CD4-positive, alpha-beta T cell treated with Interleukin-12 subunit alpha and Interleukin-12 subunit beta, for 1 hour (primary cell): ENCODE measurements around the gene MICOS13.

ENCODE experiments used
- DNase-seq: peaks from one replicate; pipeline ENCODE4 v3.0.0-alpha.2; 2020

MICOS13 gene

DNA sequence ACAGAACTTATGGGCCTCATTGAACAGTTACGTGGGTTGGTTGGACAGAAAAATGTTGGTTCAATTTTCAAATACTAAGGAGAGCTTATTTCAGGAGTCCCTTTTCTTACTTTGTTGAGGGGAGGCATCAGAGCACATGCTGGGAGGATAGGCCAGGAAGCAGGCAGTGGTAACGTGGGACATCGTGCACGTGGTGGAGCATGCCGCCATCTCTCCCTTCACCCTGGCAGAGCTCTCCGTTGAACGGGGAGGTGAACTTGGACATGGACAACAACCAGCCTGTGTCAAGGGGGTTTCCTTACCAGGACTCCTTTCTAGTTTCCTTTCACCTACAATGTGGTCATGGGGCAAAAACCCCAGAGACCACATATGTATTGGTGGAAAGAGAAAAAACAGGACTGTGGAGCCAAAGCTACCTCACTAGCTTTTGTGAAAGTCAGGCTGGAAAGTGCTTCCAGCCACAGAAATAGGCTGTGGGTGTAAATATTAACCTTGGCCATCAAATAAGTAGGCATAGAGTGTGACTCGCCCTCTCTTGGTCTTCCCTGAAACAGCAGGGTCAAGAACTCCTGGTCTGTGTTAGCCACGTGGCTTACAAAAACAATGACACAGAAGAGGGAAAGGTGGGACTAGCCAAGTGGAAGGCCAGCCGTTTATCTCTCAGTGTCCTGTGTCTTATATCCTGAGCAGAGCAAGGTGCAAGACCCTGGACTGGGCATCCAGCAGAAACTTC lies 14.4 kb downstream of the MICOS13 start:
- no peak for DNase-seq

DNA sequence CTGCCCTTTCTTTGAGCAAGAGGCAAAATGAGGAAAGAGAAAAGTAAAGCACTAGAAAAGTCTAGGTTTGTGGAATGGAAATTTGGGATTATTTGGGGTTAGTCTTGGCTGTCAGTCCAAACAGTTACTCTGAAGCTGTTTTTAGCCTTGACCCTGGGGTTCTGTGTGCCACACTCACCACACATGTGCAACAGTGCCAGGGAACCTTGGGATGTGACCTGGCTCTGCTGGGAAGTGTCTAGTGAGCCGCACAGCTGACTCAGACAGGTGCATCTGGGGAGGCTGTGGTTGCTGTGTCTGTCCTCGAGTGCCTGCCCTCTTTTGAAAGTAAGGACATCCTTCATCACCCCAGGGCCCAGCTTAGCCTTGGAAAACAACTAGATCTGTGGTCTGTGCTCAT lies 15.8 kb downstream of the MICOS13 start:
- no peak for DNase-seq

DNA sequence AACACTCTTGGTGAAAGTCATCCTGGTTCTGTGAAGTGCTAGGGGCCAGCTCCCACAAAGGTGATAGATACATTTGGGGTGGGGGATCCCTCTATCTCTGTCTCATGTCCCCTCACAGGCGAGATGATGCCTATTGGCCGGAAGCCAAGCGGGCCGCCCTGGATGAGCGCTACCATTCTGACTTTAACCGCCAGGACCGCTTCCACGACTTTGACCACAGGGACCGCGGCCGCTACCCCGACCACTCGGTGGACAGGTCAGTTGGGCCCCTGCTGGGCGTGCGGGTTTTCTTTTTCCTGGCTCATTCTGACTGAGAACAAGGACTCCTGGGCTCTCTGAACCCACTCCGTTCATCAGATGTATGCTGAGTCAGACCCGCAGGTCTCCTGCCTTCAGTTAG lies 16.4 kb downstream of the MICOS13 start:
- no peak for DNase-seq

DNA sequence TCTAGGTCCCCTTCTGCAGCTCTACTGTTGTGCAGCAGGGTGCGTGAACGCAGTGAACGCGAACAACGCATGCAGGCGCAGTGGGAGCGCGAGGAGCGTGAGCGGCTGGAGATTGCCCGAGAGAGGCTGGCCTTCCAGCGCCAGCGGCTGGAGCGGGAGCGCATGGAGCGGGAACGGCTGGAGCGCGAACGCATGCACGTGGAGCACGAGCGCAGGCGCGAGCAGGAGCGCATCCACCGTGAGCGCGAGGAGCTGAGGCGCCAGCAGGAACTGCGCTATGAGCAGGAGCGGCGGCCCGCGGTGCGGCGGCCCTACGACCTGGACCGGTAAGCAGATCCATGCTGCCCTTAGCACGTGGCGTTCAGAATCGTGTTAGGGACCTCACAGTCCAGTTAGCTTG lies 18.8 kb downstream of the MICOS13 start:
- DNase-seq: no peak

DNA sequence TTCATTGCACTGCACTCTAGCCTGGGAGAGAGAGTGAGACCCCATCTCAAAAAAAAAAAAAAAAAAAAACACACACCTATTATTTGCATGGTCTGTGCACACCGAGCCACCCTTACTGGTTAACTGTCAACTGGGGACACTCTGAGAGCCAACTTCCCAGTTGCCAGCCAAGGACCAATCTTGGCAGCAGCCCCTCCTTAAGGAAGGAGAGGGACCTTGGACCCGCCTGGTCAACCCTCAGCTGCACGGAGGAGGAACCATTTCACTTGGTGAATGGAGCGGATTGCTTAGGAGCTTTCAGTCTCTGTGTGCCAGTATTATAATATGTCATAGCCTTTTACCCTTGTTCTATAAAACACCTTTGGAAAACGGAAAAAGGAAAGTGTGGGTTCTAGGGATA lies 24.9 kb downstream of the MICOS13 start:
- no peak for DNase-seq

DNA sequence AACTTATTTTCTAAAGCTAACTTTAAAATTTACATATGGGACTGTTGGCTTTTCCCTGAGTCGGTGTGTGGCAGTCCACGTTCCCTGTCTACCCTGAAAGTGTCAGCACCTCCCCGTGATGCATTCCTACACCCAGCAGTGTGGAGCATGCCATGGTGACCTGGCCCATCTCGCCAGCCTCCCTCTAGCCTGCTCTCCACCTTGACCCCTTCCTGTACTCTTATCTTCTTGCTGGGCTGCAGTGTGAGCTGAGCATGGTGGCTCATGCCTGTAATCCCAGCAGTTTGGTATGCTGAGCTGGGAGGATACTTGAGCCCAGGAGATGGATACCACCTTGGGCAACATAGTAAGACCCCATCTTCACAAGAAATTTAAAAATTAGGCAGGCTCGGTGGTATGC lies 25.4 kb downstream of the MICOS13 start:
- DNase-seq: no peak

DNA sequence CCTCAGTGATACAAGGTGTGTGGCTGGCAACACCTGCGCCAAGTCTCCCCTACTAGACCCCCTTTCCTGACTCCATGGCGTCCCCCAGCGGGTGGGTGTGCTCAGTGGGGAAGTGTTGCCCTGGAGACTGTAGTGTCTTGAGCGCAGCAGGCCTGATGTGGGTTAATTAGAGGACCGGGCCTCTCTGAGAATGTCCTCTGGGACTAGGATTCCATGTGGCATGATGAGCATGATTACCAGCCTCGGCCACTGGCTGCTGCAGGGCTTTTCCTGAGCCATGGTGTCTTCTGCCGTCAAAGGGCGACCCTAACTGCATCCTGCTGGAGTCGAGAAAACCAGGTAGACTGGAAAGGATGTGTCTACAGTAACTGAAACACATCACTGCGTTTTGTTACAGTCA lies 28.1 kb downstream of the MICOS13 start:
- no peak for DNase-seq

DNA sequence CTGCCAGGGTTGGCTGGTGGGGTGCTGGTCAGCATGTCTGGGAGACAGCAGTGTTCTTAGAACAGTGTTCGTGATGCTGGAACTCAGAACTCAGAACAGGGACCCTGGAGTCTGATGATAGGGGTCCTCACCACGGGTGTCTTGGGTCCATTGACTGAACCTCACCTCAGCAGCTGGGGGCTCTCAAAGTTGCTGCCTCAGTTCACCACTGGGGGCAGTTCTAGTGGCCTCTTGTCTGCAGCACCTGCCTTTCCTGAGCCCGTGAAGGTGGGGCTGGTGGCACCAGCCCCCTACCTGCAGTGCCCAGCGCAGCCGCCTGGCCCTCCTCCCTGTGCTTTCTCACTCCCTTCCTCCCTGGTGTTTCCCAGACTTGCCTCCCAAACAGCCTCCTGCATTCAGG lies 29.0 kb downstream of the MICOS13 start:
- DNase-seq: no peak

DNA sequence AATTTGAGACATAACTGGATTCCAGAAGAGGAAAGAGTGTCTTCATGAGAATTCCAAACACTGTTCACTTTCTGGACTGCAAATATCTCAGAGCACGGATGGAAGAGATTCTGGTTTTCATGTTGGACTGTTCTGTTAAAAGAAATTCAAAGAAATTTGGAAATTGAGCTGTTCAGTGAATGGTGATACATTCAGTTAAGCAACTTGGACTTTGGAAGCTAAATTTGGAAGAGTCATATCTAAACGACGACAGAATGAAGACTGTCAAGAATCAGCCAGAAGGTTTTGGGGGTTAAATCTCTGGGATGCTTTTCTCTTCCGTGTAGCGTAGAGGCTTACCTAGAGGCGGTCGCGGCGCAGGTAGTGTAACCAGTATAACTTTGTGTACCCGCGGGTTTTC lies 31.9 kb downstream of the MICOS13 start:
- DNase-seq: no peak

DNA sequence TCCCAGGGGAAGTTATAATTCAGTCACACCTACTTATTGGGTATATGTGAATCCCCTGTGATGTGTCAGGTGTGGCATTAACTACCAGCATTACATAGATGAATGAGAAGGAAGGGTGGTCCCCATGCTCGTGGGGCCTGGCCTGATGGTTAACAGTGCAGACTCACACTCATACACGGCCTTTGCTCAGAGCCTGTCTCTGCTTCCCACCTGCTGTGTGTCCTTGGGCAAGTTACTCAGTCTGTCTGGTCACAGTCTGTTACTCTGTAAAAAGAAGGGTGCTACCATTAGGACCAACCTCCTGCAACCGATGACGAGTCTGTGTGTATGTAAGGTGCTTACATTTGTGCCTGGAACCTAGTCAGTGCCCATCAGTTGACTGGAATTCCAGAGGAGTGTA lies 33.6 kb downstream of the MICOS13 start:
- DNase-seq: no peak

DNA sequence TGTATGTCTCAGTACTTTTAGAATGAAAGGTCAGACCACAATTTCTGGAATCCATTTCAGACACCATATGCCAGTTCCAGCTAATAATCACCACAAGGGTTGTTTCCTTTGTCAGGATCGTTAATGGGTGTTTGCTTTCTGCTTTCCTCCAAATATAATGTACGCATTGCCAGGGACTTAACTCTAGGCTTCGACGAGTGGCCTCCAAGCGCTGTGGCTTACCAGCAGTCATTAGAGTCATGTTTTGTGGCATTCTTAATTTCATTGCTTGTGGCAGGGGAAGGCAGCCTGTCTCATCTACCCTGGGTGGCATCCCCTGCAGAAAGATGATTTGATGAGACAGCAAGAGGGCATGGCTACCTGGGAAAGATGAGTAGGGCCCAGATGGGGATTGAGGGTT lies 34.9 kb downstream of the MICOS13 start:
- DNase-seq: no peak

DNA sequence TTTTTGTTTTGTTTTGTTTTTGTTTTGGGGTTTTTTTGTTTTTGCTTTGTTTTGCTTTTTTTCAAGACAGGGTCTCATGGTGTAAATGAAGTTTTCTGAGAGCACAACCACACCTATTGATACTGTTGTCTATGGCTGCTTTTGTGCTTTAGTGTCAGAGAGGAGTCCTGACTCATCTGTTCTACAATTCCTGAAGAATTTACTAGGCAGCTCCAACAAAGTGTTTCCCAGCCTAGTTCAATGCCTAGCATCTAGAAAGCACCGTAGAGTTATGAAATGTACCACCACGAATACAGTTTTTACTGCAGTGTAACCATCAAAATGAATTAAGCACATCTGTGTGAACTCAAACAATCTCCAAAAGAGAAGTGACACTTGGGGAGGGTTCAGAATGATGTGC lies 36.3 kb downstream of the MICOS13 start:
- DNase-seq: no peak

DNA sequence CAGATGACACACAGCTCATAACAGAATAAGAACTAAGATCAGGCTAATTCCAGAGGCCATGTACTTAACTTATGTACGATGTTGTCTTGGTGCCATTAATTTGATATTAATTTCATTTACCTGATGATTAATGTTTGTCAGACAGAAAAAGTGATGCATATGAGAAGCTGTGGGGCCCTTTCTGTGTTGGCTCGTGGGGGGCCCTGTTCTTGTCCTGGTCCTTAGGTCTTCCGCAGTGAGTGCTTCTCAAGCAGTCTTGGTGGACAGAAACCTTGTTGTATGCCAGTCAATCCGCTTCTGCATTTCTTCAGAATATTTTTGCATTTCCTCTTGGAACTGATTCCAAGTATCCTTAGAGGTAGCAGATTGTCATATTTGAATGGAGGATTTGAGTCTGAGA lies 37.3 kb downstream of the MICOS13 start:
- DNase-seq: no peak

DNA sequence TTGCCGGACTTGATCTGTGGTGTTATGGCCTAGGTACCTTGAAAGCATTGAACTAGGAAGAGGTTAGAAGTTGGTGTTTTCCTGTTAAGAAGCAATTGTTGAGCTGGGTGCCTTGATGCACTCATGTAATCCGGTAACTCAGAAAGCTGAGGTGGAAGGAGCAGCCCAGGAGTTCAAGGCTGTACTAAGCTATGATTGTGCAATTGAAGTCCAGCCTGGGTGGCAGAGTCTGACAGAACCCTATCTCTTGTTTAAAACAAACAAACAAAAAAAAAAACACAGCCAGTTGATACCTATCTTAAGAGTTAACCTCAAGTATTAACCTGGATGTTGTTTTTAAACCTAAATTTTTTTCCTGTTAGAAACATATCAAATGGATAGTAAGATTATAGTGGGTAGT lies 38.1 kb downstream of the MICOS13 start:
- no peak for DNase-seq

DNA sequence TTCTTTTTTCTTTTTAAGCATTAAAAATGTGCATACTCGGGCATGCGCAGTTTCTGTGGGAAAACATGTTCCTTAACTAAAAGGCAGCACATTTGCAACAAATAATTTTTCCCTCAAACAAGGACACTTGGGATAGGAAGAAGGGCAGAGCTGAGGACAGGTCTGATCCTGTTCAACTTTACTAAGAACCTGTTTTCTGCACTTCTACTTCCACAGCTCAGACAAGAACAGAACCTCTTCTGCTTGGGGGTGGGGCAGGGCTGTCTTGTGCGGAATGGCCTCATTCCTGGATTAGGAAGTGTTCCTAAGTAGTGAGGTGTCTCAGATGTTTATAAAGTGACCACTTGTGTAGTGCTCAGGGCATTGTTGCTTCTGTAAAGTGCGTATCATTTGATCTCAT lies 39.1 kb downstream of the MICOS13 start:
- DNase-seq: no peak

DNA sequence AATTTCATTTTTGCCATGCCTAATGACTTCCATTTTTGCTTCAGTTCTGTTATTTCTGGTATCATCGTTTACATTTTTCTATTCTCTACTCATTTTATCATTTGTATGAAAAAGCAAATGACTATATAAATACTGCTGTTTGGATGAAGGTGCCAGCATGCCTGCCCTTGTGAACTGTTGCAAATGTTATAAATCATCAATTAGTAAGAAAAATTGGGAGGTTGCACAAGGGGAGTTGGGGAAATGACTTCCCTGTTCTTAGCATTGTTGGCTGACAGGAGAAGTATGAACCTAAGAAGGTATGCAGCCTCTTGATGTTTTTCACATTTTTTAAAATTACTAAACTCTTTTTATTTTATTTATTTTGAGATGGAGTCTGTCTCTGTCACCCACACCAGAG lies 42.3 kb downstream of the MICOS13 start:
- DNase-seq: no peak

DNA sequence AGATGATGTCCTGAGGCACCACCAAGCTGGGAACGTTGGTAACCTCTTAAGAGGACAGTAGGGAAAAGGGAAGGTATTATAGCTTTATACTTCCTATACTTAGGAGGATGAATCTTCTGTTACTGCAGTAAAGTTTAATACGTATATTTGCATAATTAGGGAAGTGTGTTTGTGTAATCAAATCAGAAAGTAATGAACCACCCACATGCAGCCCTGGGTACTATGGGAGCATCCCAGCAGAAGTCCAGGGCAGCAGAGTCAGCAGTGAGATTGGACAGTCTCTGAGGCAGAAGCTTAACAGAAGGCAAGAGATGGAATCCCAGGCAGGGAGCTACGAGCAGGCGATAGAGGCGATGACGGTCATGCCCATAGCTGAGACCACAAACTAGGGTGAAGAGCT lies 44.9 kb downstream of the MICOS13 start:
- no peak for DNase-seq

DNA sequence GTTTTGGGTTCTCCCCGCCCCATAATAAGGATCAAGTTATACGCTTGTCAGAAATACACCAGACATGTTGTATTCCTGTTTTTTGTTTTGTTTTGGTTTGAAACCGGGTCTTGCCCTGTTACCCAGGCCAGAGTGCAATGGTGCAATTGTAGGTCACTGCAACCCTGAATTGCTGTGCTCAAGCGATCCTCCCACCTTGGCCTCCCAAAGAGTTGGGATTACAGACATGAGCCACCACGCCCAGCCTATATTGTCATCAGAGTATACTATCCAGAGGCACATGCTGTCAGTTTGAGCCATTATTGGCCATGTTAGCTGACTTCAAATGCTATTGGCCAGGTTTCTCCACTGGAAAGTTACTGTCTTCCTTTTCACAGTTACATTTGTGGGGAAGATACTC lies 47.7 kb downstream of the MICOS13 start:
- no peak for DNase-seq

DNA sequence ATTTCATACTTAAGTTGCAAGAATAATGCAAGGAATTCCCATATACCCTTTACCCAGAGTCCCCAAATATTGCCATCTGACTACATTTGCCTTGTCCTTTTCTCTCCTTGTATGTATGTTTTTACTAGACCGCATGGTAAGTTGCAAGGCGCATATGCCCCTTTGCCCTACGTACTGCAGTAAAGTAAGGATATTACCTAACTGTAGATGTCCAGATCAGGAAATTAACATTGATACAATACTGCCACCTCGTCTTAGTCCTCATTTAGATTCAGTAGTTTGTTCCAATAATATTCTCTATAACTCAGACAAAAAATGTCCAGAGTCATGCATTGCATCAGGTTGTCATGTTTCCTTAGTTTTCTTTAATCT lies 48.1 kb downstream of the MICOS13 start:
- DNase-seq: no peak

DNA sequence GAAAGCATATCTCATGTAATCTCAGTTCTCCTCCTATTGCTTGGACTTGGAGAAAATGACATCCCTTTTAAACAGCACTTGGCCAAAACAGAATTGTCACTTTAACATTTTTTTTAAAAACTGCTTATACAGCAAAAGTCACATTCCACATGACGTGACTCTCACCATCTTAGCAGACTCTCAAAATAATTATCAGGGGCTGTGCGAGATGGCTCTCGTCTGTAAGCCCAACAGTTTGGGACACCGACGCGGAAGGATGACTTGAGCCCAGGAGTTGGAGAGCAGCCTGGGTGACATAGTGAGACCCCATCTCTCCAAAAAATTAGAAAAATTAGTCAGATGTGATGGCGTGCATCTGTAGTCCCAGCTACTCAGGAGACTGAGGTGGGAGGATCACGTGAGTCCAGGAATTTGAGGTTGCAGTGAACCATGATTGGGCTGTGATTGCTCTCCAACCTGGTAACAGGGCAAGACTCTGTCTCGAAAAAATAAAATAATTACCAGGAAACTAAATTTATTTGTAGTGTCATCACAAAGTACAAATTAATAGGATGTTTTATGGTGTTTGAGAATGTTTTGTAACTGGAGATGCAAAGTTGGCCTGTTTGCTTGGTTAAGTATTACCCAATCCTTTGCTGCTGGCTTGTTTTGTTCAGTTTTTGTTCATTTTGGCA lies 48.6 kb downstream of the MICOS13 start:
- DNase-seq: no peak

DNA sequence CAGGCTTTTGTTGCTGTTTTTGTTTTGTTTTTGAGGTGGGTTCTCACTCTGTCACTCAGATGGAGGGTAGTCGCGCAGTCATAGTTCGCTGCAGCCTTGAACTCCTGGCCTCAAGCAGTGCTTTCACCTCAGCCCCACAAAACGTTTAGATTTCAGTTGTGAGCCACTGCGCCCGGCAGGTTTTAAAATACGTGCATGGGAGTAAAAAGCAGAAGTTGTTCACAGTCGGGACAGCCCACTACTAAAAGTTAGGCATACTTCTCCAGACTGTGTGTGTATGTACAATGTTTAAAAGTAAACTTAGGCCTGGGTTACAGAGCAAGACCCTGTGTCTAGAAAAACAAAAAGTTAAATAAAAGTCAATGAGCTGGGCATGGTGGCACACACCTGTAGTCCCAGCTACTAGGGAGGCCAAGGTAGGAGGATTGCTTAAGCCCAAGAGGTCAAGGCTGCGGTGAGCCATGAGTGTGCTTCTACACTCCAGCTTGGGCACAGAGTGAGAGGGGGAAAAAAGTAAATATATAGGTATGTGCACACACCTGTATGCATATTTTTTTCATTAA lies 51.3 kb downstream of the MICOS13 start:
- no peak for DNase-seq

DNA sequence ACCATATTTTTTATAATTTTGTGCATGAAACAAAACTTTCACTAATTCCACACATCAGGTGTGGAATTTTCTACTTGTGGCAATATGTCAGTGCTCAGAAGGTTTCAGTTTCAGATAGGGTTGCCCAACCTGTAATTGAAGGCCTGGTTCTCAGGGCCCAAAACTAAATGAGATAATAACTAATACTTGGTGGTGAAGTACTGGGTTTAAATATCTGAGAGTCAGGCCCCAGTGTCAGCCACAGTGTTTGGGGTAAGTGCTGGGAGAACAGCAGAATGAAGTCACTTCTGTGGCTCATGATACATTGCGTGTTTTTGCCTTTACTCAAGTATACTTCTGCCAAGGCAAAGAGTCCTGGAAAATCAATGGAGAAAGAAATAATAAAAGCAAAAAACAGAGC lies 51.9 kb downstream of the MICOS13 start:
- no peak for DNase-seq
